Cortex of kidney (tissue), 1 donor: ENCODE measurements around the gene CCBE1.

ENCODE experiments used
- DNase-seq: peaks from one replicate; lab custom pipeline; 2025; lab: John Stamatoyannopoulos, UW

CCBE1 gene

GRCh38 chr18:59393381-59393780 is 303.8 kb downstream of the CCBE1 start:
- DNase-seq, result no peak

- no peak for DNase-seq
Measured at GRCh38 chr18:59388817-59389216, 308.4 kb downstream of the CCBE1 start.

DNA sequence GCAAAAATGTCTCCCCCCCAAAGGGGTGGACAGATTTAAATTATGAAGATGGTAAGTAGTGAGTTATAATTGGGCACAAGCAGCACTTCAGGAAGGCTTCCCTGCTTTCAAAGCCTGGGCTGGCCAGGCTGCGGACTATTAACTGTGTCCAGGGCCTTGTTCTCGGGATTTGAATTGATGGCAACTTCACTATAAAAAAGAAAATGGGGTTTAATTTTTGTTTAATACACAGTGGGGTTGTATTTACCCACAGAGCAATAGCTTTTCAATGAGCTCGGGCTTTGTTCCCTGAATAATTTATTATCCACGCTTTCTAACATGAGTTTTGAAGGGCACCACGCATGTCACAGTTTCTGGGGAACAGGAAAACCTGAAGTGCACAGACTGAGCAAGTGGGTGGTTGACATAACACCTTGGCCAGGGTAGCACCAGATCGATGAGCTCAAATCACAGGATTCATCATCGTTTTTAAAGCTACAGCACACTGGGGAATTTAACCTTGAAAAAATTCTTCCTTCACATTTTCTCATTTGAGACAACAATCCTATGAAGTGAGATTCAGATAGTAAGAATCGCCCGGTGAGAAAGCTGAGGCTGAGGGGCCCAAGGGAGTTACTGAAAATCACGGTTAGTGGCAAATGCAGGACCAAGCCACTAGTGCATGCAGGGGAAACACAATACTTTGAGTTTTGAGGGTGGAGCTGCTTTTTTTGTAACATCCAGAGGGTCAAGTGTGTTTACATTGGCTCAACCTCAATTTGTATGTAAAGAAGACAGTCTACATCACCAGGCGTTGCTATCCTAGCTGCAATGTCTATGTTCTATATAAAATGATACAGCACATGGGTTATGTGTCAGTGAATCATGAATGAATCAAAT is 309.3 kb downstream of the CCBE1 start:
- no peak for DNase-seq

- DNase-seq, result no peak
Measured at GRCh38 chr18:59386909-59387686, 310.1 kb downstream of the CCBE1 start.

GRCh38 chr18:59385191-59385590 is 312.0 kb downstream of the CCBE1 start:
- DNase-seq, result no peak

DNA sequence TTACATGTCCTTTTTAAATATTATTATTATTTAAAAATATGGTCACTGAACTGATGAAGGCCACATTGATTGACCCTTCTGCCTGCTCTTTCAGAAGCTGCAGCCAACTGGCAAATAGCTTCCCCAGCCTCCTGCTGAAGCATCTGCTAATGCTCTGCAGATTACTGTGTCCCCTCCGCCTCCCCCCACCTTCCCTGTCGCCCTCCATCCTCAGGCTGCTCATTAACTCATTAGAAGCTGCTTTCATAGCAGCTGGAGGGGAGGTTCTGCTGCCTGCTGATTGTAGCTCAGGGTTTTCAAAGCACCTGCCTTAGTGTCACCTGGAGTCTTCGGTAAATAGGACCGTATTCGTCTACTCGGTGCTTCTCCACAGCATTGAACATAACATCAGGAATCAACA is 313.4 kb downstream of the CCBE1 start:
- no peak for DNase-seq

GRCh38 chr18:59382383-59382782 is 314.8 kb downstream of the CCBE1 start:
- no peak for DNase-seq

DNA sequence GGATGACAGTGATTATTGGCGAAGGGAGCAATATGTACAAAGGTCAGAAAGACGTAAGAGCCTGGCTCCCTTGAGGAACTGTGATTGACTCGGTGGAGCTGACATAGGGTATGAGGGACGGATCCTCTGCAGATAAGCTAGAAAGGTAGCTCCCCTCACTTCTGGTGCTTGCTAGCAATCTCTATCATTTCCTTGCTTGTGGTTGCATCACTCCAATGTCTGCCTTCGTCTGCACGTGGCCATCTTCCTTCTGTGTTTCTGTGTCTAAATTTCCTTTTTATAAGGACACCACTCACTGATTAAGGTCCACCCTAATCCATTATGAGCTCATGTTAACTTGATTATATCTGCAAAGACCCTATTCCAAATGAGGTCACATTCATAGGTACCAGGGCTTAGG is 315.3 kb downstream of the CCBE1 start:
- no peak for DNase-seq
